SU-DHL-6 (cell line): ENCODE measurements around the gene RAB3C.

ENCODE experiments used
- H2AFZ ChIP-seq: fragments of 200-600 bp; sonication (generic); 2 replicates; pipeline ENCODE4 v1.6.1; 2014; ENCODE audit warnings: low read depth, mild to moderate bottlenecking, moderate library complexity, mixed read lengths, antibody characterized with exemption, low read length; ENCODE audit not compliant: severe bottlenecking
- H3F3A ChIP-seq: fragments of 200-600 bp; shearing (Covaris generic); 2 replicates; pipeline ENCODE4 v1.6.0; 2016; ENCODE audit warnings: antibody characterized with exemption, mild to moderate bottlenecking; ENCODE audit not compliant: insufficient read depth
- H3K27ac ChIP-seq: fragments of 200-600 bp; sonication (generic); 2 replicates; pipeline ENCODE4 v1.5.1; 2016; ENCODE audit warnings: low read depth, mild to moderate bottlenecking, low read length, moderate library complexity, mixed read lengths
- H3K27me3 ChIP-seq: fragments of 200-600 bp; sonication (generic), shearing (Covaris generic); 2 replicates; pipeline ENCODE4 v1.6.0; 2014; ENCODE audit warnings: mild to moderate bottlenecking, low read length
- H3K36me3 ChIP-seq: fragments of 200-600 bp; sonication (generic); 2 replicates; pipeline ENCODE4 v1.6.1; 2014; ENCODE audit warnings: mild to moderate bottlenecking, low read length, mixed read lengths
- H3K4me2 ChIP-seq: fragments of 300-600, 200-600 bp; shearing (Covaris generic), sonication (generic); 2 replicates; pipeline ENCODE4 v1.6.0; 2014; ENCODE audit warnings: low read length, low read depth, mild to moderate bottlenecking; ENCODE audit not compliant: poor library complexity, severe bottlenecking
- H3K4me3 ChIP-seq: fragments of 200-600 bp; sonication (generic); 2 replicates; pipeline ENCODE4 v1.5.1; 2014; ENCODE audit warnings: antibody characterized with exemption, low read length, mild to moderate bottlenecking, mixed read lengths; ENCODE audit not compliant: insufficient read depth, poor library complexity, severe bottlenecking
- H3K79me2 ChIP-seq: fragments of 200-600 bp; sonication (generic); 2 replicates; pipeline ENCODE4 v1.6.1; 2014; ENCODE audit warnings: mild to moderate bottlenecking, low read length, moderate library complexity; ENCODE audit not compliant: insufficient read depth
- H3K9ac ChIP-seq: fragments of 200-600 bp; sonication (generic); 2 replicates; pipeline ENCODE4 v1.7.0; 2014; ENCODE audit warnings: mild to moderate bottlenecking, low read length
- H3K9me2 ChIP-seq: fragments of 200-600 bp; sonication (generic); replicated peaks from 2 replicates; pipeline ENCODE4 v1.6.1; 2014; ENCODE audit warnings: low read length; ENCODE audit not compliant: insufficient read depth
- H3K9me3 ChIP-seq: fragments of 200-600 bp; sonication (generic); 2 replicates; pipeline ENCODE4 v1.6.1; 2014; ENCODE audit warnings: low read length, mixed read lengths; ENCODE audit not compliant: insufficient read depth
- H4K20me1 ChIP-seq: fragments of 200-600 bp; sonication (generic); 2 replicates; pipeline ENCODE4 v1.6.1; 2014; ENCODE audit warnings: low read depth, mild to moderate bottlenecking, antibody characterized with exemption, low read length, moderate library complexity, mixed read lengths
- EZH2phosphoT487 ChIP-seq: fragments of 200-600 bp; sonication (generic), shearing (Covaris generic); conservative IDR thresholded peaks from 2 replicates; pipeline ENCODE4 v1.6.1; 2018; ENCODE audit warnings: mild to moderate bottlenecking, antibody characterized with exemption, low read length, moderate library complexity, mixed read lengths
- TF ChIP-seq, protein P1 (sequence below): fragments of 200-600 bp; sonication (generic); IDR thresholded peaks from one replicate; pipeline ENCODE4 v1.5.1; 2017; ENCODE audit warnings: antibody characterized with exemption, mild to moderate bottlenecking, low read length, moderate library complexity; ENCODE audit not compliant: insufficient read depth, poor library complexity, severe bottlenecking

Gene RAB3C

DNA sequence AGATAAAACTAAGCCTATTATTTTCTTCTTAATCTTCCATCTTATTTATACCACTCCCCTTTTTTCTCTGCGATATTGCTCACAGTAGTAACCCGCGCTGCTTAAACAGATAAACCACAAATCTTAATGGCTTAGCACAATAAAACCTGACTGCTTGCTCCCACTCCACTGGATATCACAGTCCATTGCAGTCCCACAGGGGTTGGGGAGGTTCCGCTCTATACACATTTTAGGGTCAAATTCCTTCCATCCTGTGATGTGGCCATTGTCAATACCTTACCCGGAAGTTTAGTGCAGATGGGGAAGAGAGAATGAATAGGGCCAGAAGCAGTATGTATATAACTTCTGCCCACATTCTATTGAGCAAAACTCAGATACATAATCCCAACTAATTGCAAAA lies 193.7 kb downstream of the RAB3C start:
- Histone ChIP-seq H4K20me1 (no peaks in the 10 kb centered on the region), H3K27me3 (no peaks in the 10 kb centered on the region), H3F3A (no peaks in the 10 kb centered on the region), H3K4me2 (no peak overlapping the region), H3K9ac (no peak overlapping the region), H3K36me3 (no peaks in the 10 kb centered on the region), H3K9me2 (no peaks in the 10 kb centered on the region), H3K9me3 (no peaks in the 10 kb centered on the region), H2AFZ (no peak overlapping the region), H3K4me3 (no peak overlapping the region), H3K79me2 (no peaks in the 10 kb centered on the region), H3K27ac (no peak overlapping the region)
- TF ChIP-seq, protein P1, sequence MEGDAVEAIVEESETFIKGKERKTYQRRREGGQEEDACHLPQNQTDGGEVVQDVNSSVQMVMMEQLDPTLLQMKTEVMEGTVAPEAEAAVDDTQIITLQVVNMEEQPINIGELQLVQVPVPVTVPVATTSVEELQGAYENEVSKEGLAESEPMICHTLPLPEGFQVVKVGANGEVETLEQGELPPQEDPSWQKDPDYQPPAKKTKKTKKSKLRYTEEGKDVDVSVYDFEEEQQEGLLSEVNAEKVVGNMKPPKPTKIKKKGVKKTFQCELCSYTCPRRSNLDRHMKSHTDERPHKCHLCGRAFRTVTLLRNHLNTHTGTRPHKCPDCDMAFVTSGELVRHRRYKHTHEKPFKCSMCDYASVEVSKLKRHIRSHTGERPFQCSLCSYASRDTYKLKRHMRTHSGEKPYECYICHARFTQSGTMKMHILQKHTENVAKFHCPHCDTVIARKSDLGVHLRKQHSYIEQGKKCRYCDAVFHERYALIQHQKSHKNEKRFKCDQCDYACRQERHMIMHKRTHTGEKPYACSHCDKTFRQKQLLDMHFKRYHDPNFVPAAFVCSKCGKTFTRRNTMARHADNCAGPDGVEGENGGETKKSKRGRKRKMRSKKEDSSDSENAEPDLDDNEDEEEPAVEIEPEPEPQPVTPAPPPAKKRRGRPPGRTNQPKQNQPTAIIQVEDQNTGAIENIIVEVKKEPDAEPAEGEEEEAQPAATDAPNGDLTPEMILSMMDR, result no peak
- TF ChIP-seq EZH2phosphoT487, result no peak

DNA sequence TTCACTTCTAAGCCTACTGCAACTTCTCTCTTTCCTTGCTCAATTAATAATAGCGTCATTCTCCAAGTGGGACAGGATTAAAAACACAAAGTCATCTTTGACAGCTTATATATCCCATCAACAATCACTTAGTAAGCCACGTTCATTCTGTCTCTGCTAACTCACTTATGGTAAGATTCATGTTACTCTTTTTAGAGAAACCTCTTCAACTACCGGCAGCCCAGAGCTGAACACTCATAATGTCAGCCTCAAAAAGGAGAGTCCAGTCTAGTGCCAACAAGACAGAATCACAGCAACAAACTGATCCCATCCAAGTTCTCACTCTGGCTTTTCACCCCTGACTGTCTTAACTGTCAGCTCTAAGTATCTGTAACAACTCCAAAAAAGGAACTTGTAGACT lies 196.0 kb downstream of the RAB3C start:
- Histone ChIP-seq H3K36me3 (no peaks in the 10 kb centered on the region), H3K27me3 (no peaks in the 10 kb centered on the region), H3K4me2 (no peak overlapping the region), H3K9ac (no peak overlapping the region), H4K20me1 (no peaks in the 10 kb centered on the region), H3K27ac (no peak overlapping the region), H3K4me3 (no peak overlapping the region), H3K9me2 (no peaks in the 10 kb centered on the region), H2AFZ (no peak overlapping the region), H3F3A (no peaks in the 10 kb centered on the region), H3K9me3 (no peaks in the 10 kb centered on the region), H3K79me2 (no peaks in the 10 kb centered on the region)
- TF ChIP-seq, protein P1, result no peak
- TF ChIP-seq EZH2phosphoT487, result no peak

DNA sequence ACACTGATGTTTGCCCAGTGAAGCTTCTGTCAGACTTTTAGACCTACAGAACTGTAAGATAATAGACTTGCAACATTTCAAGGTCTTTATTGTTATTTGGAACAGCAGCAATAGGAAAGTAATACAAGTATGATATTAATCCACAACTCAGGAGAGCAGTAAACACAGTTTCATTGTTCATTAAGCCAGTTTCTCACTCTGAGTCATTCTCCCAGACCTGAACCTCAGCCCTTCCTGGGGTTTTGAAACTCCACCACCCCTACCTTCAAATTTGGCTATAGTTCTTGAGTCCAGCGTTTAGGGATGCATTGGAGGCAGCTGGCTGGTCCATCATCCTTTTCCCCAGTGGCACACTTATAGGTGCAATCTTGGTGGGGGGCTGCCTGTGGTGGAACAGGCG lies 203.2 kb downstream of the RAB3C start:
- no peaks in the 10 kb centered on the region for H3K79me2 ChIP-seq

More for the DNA sequence above, 203.2 kb downstream of the RAB3C start:
- Histone ChIP-seq H3K27ac (no peak overlapping the region), H3K4me3 (no peak overlapping the region), H3K27me3 (peaks cover 1% of the 10 kb centered on the region; the same call in 1 of the 2 replicates), H4K20me1 (no peaks in the 10 kb centered on the region), H3K36me3 (no peaks in the 10 kb centered on the region), H3K4me2 (no peak overlapping the region), H3K9ac (no peak overlapping the region), H3K9me3 (no peaks in the 10 kb centered on the region), H3F3A (no peaks in the 10 kb centered on the region), H3K9me2 (no peaks in the 10 kb centered on the region), H2AFZ (no peak overlapping the region)
- TF ChIP-seq EZH2phosphoT487, result no peak
- TF ChIP-seq, protein P1, result no peak
